LNCAP (cell line): ENCODE data around the gene CUX1.

Source experiments
- TF ChIP-seq, protein P1 (sequence below): fragments of 450-650 bp; IDR thresholded peaks from 2 replicates; pipeline ENCODE4 v1.5.1; 2017; ENCODE audit warnings: mild to moderate bottlenecking

CUX1 gene

DNA sequence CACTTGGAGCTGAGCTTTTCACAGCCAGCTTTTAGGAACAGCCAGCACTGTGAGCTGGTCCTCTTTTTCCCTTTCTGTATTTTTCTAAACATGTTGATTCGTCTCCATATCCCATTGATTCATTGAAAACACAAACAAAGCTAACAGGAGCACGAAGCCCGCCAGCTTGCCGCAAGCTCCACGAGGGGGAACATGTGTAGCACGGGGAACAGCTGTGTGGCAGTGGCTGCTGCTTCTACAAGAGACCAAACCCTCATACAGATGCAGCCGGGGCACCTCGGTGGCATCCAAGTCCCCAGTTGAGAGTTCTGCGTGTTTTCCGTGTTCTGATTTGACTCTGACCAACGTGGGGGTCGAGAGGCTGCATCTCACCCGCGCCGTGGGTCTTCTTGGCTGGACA lies 388.5 kb downstream of the CUX1 start:
- TF ChIP-seq, protein P1, sequence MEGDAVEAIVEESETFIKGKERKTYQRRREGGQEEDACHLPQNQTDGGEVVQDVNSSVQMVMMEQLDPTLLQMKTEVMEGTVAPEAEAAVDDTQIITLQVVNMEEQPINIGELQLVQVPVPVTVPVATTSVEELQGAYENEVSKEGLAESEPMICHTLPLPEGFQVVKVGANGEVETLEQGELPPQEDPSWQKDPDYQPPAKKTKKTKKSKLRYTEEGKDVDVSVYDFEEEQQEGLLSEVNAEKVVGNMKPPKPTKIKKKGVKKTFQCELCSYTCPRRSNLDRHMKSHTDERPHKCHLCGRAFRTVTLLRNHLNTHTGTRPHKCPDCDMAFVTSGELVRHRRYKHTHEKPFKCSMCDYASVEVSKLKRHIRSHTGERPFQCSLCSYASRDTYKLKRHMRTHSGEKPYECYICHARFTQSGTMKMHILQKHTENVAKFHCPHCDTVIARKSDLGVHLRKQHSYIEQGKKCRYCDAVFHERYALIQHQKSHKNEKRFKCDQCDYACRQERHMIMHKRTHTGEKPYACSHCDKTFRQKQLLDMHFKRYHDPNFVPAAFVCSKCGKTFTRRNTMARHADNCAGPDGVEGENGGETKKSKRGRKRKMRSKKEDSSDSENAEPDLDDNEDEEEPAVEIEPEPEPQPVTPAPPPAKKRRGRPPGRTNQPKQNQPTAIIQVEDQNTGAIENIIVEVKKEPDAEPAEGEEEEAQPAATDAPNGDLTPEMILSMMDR, result no peak

DNA sequence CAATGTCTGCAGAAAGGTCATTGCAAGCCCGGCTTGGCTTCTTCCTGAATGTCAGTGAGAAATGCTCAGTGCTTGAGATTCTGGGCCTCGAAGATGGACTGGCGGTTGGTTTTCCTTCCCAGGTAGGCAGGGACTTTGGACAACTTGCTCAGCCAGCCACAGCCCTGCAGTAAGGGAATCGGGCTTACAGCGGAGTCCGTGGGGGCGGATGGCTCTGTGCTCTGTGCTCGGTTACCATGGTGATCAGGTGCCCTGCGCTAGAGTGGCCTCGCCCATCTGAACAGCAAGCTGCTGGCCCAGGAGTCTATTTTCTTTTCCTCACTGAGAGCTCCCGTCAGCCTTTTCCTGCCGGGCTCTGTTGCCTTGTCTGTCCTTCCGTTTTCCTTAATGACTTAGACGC lies 391.4 kb downstream of the CUX1 start:
- TF ChIP-seq, protein P1, result no peak

DNA sequence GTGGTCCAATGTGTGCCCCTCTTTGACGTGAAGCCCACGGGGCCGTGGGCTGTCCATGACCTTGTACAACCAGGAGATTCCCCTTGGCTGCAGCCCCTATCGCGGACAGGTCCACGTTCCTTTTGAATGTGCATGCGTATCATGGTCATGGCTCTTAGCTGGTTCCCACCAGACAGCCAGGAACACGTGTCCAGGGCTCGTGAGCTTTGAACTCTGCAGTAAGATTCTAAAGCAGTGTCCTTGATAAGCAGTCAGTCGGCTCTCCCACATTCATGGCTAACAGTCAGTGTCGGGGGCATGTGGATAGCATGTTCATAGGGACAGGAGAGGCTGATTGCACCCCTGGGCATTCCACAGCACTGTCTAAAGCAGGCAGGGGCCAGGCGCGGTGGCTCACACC lies 393.4 kb downstream of the CUX1 start:
- TF ChIP-seq, protein P1, result no peak

DNA sequence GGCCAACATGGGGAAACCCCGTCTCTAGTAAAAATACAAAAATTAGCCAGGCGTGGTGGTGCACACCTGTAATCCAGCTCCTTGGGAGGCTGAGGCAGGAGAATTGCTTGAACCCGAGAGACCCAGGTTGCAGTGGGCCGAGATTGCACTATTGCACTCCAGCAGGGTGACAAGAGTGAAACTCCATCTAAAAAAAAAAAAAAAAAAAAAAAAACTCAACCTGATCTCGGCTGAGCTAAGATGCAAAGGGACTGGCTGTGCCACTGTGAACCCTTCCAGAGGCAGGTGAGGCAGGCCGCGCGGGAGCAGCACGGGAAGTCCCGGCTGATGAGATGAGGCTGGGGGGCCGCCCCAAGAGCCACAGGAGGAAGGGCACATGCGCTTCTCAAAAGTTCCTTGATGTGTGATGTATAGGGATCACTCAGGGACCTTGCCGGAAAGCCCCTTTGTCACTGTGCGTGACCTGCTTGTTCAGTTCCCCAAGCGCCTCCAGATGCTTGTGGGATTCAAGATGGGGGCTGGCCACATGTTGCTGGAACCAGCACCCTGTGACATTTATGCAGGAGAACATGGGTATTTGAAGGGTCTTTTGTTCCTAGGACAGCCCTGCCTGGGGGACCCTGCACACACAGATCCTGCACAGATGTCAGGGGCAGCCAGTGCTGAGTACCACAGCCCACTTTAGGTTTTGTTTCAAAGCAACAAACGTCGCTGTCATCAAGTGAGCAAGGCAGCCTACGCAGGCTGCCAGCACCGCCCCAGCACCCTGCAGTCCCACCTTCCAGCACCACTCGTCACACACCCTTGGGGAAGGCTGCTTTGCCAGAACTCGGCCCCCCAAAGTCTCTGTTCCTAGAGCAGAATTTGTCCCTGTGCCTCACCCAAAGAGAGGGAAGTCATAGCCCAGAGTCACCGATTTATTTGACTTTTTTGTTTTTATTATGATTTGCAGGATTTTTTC lies 394.4 kb downstream of the CUX1 start:
- TF ChIP-seq, protein P1, result no peak

DNA sequence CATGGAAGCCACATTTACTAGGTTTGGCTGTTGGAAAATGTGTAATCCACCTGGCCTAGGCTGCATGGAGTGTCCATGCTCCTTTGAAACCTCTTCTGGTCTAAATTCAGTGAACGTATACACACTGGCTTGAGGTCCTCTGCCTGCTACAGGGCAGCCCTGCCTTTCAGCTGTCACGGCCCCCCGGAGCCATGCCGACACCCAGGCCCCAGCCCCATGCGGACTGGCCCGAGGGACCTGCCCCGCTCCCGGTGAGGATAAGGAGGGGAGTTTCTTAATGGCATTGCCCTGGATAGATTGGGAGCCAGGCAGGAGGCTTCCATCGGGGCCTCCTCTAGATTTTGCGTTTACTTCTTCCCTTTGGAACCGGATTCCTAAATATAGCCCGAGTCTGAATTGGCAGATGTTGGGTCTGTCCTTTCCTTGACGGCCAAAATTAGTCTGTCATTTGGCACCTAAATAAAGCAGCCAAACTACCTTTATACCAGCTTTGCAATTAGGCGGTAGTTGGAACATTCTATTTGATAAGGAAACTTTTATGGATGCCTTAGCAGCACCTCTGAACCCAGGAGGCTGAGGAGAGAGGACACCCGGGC lies 397.1 kb downstream of the CUX1 start:
- TF ChIP-seq, protein P1, result no peak

DNA sequence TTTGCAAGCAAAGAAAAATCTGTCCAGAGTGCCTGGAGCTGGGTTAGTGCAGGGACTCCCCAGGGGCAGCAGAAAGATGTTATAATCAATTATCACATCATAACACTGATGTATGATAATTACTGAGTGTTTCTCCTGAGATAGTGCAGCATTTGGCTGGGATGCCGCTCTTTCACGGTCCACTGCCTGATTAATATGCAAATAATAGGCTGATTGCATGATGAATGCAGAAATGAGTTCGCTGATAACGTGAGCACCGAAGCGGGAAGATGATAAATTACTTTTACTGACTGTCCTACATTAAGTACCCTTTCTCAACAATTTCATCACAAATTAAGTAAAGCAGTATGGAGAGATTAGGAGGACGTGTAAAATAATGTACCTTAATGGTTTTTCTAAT lies 397.8 kb downstream of the CUX1 start:
- TF ChIP-seq, protein P1, result no peak

DNA sequence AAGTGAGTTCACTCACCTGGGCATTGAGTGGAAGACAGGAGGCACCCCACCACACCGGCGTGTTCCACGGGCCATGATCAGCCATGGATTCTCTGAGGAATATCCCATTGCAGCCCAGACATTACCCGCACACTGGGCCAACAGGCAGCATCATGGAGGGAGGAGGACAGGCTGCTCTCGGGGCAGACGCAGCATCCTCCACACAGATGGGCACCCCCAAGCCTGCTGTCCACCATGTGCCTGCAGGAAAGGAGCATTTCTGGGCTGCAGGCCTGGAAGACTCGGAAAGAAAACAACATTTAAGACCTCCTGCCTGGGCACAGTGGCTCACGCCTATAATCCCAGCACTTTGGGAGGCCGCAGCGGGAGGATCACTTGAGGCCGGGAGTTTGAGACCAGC lies 398.3 kb downstream of the CUX1 start:
- TF ChIP-seq, protein P1, result no peak
